Measurements from ENCODE around the gene STEAP2.

DNA sequence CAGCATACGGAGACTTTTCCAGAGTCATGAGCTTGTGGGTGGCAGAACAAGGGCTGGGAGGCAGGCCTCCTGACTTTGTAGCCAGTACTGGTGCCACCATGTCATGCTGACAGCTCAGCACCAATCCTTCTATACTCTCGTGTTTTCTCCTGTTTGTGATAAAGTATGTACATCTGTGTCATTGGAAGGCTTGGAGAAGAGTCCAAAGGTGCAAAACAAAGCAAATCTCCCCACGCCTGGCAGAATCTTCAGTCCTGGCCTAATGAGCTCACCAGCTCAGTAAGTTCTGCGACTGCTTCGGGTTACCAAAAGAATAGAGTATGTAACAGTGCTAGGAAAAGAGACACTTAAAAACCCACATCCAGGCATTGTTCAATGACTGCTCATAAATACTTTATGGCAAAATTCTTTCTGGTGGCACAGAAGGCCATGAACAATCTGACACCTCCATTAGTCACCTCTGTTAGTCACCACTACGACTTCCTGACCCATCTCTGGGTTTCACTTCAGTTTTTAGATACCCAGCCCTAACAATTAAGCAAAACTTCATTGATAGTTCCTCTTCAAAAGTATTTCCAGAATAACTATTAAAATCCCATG is 32.8 kb upstream of the STEAP2 start:
- no peak for TF ChIP-seq CTCF (IDR thresholded peaks at IDR 0.05)
- no peak for TF ChIP-seq EP300 (IDR thresholded peaks at IDR 0.05)
- no peak for TF ChIP-seq POLR2AphosphoS5 (IDR thresholded peaks at IDR 0.05)

Data from esophagus muscularis mucosa (tissue), 4 donors.